ENCODE results near the gene GPR132.

- no peak for TF ChIP-seq CTCF (conservative IDR thresholded peaks at IDR 0.05; ENCODE audit: low read length)
- no peak for TF ChIP-seq EZH2phosphoT487 (IDR thresholded peaks at IDR 0.05; ENCODE audit: borderline replicate concordance)
Observed at GRCh38 chr14:105056303-105056831, 8.9 kb downstream of the GPR132 start.
